ENCODE measurements around the gene TRAM2.

TRAM2 gene

DNA sequence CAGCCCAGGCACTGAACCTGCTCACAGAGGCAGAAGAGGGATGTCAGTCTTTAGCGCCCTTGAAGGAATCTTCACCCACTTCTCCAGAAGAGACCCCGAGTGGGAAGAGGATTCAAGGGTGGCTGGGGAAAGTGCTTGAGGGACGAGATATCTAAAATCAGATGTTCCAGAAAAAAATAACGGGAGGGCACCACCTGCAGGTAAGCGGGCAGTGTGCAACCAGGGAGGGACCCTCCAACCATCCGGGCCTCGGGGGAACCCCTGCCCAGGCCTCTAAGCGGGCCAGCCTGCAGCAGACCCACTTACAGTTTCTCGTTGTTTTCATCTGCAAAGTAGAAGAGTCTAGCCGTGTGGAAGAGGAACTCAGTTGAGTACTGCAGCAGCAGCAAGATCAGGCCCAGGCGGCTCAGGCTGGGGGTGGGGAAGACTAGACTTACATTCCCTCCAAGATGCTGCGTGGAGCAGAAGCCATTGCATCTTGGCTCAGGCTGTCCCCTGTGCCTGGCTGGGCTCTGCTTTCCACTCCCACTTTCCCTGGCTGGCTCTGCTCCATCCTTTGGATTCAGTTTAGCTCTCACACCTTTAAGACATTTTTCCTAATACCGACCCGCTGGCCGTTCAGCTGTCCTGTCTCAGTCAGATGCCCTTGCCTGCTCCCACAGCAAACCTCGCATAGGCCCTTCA is 71.0 kb downstream of the TRAM2 start:
- DNase-seq = no peak

DNA sequence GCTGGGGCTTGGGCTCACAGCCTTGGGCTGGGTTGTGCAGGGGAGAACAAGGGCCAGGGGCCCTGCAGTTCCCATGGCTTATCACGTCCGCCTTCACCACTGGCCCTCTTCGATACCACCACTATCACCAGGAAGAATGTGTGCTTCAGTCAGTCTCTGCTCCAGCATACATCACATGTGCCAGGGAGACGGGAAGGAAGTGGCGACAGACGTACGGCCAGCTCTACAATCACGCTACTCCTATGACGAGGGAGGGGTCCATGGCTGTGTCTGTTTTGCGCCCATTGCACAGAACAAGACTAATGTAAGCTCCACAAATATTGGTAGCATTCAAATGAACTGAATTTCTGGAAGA is 72.1 kb downstream of the TRAM2 start:
- no peak for DNase-seq

DNA sequence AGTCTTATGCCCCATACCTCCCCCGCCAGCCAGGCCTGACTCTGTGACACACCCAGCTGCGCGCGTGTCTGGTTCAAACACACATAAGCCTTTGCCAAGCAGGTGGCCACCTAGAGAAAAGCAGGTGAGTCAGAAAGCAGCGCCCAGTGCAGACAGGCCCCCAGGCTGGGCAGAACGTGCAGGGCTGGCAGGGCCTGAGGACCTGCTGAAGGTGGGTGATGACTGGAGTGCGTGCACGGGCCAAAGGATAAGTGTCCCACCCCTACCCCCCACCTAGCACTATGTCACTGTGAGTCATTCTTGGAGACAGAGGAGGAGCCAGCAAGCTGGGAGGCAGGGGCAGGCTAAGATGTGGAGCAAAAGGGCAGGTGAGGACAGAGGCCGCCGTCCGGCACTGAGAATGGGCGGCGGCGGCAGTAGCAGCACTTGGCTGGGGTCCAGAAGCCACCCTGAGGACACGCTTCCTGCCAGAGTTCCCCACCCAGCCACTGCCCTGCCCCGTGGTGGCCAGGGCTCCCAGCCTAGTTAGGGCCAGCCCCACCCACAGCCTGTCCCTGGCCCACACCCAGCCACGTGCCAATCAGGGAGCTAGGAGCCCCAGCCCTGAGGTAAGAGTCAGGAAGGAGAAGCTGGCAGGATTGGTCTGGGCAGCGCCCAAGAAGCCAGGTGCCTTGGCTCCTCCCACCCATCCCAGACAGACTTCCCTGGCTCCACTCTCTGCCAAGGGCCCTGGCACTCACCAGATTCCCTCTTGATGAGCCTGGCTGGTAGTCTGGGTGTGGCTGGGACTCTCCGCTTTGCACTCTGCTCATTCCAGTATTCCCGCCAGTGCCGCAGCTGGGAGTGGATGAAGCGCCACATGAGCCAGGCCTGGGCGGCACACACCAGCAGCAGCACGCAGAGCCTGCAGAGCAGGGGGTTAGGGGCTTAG is 72.7 kb downstream of the TRAM2 start:
- no peak for DNase-seq

DNA sequence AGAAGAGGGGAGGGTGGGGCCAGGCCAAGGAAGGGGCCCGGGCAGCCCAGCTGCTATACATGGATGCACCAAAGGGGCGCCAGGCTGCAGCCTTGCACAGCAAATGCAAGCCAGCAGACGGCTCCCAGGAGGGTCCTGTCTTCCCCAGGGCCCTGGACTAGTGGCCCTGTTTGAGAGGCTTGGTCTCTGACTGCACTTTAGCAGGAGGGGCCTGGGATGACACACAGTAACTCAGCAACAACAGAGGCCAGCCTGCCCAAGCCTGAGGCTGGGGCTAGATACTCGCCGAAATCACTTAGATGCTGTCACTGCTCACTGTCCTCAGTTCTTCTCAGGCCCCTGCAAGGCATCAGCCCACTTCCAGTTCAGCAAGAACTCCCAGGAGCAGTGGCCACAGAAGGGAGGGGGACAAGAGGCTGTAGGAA is 73.5 kb downstream of the TRAM2 start:
- DNase-seq = no peak

DNA sequence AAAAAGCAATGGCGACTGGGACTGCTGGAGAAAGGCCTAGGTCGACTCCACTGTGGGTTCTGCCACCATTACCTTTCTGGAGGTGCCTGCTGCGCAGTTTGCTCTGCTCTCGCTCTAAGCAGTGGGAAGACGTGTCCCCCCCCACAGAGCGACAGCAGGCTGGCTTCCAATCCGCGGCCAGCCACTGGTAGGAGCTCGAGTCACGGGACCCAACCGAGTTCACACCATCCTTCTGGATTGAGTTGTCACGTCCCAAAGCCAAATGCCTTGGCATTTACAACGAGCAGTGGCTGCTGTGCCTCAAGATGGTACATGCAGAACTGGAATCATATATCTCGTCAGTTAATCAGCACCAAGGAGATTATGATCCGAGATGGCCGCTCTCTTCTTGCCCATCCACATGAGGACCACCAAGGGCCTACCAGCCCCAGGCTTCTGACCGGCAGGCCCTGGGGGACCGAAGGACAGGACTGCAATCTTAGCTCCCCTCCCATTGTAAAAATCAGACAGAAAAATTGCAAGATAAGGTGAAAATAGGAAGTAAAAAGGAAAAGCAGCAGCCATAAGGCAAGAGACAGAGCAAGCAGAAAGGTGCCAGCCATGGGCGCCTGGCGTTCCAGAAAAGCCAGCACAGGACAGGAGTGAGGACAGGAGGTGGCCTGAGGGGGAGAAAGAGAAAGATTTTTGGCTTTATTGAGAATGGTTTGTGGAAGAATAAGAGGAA is 74.4 kb downstream of the TRAM2 start:
- DNase-seq = no peak

DNA sequence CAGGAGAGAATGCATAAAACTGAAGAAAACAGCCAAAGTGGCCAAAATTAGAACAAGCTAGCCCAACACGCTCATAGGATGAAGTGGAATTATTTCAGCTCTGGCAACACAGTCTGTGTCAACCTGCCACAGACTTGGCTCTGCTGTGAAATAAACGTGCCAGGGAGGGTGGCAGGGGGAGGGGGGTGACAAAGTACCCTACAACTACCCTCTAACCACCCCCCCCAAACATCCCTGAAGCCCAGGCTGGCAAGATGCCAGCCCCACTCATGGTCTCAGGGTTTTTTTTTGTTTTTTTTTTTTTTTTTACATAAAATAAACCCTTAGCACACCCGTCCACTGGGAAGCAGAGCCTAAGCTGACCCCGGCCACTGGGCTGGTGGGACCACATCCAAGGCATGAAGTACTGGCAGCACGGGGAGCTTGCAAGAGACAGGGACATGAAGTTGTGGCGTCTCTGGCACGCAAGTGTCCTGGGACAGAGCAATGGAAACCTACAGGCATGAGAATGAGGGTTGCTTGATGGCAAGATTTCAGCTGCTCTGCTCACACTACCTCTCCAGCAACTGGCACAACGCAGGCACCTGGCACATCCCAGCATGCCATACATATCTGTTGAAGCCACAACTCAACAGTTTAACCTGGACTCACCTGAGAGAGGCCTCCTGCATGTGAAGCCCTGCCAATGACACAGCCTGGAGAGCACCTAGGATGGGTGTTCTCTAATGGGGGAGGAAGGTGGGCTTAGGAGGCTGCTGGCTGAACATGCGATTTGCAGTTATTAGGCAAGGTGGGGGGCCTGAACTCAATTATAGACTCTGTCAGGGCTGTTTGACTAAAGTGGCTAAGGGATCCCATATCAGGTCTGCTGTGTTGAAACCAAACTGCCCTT is 76.4 kb downstream of the TRAM2 start:
- no peak for DNase-seq

DNA sequence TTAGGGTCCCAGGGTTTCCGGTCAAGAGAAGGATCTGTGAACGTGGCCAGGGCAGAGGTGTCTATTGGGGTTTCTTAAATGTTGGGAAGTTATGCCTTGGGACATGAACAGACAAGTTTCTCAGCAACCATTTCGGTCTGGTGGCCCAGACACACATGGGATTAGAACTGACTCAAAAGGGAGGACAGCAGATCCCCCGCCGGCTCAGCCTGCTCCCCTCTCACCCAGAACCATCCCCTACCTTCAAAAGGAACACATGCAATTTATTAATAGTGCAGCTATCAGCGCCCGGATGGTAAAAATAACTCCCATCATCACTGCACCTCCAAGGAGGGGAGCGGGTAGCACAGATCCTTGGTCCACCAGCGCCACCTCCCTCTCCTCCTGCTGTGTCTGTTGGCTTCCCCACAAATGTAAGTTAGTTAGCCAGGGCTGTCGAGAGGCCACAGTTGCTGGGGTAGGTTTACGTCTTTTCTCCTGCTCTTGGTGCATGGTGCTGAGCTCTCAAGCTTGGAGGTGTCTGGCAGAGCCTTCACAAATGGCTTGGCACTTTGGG is 77.1 kb downstream of the TRAM2 start:
- DNase-seq = no peak

DNA sequence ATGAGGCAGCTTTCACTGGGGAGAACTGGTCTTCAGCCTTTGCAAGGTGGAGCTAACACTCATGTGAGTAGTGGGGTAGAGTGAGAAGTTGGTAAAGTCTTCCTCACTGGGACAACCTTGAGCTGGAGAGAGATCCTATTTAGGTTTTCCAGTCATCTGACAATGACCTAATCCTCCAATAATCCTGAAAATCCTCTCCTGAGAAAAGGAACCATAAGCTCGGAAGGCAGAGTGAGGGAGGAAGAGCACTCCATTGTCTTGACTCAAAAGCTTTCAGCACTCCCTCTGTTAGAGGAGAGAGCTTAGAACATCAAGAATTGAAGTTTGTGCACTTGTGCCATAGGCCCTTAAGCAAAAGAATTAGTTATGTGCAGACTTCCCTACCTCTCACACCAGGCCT is 77.8 kb downstream of the TRAM2 start:
- no peak for DNase-seq

DNA sequence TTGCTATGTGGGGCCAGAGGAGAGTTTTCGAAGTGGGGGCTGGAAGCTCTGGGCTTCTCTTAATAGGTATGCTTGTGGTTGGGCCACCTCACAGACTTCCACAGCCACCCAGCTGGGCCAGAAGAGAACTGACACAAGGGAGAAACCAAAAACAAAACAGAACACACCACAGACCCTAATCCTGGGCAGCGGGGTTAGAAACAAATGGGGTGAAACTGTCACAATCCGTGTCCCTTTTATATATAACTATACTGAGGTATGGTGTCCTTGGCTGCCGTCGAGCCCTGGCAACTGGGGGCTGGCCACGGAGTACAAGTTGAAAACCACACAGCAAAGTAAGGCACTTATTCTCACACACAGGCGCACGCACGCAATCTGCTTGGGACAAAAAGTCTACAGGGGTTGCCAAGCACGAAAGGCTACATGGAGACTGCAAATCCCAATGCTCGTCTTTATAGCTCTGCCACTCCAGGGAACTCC is 78.3 kb downstream of the TRAM2 start:
- DNase-seq = no peak

DNA sequence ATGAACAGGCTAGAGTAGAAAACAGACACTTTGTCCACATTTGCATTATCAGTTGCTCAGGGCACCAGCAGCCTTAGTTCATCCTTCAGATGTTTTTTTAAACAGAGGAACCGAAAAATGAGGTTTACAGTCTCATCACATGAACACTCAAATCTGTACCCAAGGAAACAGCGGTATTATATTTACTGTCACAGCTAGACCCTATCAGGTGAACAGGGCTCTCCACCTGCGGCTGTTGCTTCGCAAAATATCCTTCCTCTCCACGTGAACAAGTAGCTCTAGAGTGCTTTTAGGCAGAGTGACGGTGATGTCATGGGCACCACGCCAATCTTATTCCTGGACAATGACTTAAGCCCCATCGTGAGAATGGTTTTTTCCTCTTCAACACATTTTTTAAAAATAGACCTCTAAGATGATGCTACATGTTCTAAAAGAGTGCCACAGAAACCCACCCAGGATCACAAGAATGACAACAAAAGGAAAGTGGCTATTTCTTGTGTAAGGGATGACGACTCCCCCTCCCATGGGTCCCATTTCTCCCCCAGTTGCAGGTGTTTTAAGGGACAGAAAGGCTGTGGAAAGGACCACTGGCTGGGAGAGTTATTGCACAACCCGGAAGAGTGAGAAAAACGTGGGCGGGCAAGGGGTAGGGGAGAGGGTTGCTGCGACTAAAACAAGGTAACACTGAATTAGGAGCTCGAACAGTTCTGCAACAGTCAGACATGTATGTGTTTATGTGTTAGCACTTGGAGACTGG is 79.0 kb downstream of the TRAM2 start:
- no peak for DNase-seq

DNA sequence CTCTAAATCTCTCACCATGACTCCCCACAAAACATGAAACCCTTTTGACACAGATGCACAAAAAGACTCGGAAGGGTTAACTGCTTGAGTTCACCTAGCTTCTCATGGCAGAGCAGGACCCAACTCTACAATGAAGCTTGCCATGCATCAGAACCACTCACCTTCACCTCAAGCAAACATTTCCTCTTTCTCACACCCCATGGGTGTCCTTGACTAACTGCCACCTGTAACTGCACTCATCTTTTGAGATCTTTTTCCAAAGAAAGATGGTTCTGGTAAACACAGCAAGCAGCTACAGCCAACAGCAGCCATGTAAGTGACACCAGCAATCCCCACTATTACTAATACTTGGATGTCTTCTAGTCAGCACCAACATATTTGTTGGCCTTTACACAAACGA is 80.2 kb downstream of the TRAM2 start:
- no peak for DNase-seq

DNA sequence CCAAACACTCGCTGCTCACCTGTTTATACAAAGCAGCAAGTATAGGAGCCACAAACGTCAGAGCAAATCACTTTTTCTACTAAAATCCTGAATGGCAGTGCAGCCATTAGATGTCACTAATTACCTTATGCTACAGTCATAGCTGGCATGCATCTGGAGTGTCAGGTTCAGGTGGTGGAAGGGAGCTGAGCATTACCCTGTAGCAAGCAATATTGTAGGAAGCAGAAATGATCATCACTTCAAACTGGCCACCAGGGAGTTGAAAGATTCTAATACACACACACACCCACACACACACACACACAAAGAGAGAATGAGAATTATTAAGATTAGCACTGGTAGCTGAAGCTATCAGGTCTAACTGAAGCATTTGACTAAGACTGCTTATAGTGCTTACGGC is 80.9 kb downstream of the TRAM2 start:
- DNase-seq = no peak

DNA sequence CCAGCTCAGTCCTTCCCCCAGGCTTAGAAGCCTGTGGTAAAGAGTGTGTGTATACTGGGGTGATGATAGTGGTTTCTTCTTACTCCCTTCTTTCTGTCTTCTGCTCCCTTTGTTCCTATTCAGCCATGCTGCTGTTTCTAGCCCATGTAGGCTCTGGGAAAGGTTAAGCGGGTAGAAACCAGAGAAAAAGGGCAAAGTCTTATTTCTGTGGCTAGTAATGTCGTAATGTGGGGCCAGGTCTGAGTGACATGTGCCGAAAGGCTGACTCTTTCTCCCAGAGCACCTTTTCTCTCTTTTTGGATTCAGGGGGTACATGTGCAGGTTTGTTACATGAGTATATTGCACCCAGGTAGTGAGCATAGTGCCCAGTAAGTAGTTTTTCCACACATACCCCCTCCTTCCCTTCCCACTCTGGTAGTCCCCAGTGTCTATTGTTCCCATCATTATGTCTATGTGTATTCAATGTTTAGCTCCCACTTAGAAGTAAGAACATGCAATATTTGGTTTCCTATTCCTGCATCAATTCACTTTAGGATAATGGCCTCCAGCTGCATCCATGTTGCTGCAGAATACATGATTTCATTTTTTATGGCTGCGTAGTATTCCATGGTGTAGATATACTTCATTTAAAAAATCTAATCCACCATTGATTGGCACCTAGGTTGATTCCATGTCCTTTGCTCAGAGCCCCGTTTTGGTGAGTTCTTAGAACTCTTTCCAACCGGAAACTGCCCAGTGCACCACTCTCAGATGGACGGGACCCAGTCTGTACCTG is 82.4 kb downstream of the TRAM2 start:
- no peak for DNase-seq

DNA sequence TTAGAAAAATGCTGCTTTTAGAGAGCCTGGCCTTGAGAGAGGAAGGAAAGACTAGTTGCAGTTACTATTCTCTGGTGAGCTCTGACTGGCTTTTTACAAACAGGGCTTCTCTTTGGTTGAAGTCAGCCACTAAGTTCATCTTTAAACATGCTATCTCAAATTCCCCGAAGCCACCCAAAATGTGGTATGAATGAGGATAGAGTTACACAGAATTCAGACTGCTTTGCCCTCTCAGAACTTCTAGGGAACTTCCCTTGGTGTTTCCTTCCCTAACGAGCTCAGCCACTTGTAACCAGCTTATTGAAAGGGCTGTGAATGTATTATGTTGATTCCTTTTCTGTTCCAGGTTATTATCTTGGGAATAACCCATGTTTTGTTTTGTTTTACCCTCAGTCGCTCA is 83.2 kb downstream of the TRAM2 start:
- DNase-seq = no peak

DNA sequence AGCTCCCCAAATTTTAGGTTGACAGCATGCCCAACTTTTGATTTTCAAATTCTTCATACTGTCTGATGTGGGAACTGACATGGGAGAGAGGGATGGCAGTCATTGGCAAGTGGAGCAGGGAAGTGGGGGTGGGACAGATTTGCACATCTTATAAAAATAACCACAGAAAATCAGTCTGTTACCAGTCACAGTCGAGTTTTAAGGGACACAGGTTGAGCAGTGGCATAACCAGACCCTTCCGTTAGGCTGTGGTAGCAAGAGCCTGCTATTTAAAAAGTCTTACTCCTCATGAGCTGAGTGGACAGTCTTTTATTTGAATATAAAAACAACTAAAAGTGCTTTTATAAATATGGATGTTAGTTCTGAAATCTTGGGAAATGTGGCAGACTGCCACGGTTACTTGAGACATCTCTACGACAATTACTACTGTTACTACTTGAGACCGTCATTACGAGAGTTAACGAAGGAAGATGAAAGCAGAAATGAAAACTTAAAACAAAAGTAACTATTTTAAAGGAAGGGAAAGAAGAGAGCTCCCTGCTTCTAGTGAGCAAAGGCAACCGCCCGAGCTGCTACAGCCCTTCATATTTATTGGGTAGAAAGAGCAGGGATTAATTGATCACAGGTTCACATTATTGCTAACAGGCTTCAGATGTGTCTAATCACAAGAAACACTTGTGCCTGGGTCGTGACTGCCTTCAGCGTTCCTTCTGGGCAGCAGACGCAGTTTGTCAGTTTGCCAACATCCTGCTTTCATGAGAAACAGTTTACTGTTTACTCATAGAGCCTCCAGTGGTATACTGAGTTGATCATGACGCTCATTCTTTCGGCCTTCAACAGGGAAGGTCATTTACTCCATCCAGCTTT is 85.4 kb downstream of the TRAM2 start:
- DNase-seq = no peak

DNA sequence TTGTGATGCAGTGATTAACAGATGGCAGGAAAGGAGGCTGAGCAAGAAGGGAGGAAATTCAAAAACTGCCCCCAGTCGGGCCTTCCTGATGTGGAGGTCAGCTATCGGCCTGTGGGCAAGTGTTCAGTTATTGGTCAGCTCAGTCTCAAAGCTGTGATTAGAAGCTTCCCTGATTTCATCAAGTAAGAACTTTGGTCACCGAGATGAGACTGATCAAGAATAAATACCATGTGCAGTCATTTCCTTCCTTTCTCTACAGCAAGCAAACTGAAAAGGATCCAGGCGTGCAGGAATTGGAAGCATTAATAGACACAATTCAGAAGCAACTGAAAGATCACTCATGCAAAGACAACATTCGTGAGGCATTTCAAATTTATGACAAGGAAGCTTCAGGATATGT is 87.0 kb downstream of the TRAM2 start:
- DNase-seq = no peak

DNA sequence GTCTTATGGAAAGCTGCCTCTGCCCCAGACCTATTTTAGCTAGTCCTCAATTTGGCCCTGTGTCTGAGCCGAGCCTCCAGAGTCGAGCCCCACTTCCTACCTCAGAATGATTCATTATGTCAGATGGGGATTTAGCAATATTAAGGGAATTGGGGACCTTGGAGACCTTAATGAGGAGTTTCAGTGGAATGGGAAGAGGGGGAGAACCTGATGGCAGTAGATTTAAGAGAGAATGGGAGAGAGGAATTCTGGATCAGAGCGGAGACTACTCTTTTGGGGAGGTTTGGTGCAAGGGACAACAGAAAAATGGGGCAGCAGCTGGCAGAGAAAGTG is 93.2 kb downstream of the TRAM2 start:
- DNase-seq = no peak

DNA sequence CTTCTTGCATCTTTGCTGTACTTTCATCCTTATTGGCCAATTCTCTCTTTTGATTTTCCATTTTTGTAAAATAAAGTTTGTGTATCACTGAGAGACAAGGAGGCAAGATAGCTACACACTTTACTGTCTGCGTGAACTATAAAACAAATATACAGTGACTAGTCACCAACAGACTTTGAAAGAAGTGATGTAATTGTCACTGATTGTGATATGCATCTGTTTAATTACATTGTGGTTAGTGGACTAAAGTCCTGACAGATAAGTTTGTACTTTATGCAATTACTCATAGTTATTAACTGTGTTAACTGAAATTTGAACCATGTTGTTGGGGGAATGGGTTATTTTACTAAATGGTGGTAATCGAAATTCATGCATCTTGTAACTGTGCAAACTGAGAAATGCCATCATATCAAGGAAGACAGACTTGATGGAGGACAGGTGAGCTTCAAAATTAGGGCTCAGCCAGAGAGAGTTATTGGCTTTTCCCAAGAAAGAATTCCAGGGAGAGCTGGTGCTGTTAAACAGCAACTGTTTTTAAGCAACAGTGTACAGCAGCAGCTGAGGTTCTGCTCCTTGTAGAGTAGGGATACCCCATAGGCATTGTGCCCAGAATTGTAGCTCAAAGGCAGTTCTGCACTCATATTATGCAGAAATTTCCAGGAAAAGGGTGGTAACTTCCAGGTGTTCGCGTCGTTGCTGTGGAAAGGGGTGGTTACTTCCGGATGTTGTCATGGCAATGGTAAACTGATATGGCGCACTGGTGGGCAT is 93.8 kb downstream of the TRAM2 start:
- DNase-seq = no peak

DNA sequence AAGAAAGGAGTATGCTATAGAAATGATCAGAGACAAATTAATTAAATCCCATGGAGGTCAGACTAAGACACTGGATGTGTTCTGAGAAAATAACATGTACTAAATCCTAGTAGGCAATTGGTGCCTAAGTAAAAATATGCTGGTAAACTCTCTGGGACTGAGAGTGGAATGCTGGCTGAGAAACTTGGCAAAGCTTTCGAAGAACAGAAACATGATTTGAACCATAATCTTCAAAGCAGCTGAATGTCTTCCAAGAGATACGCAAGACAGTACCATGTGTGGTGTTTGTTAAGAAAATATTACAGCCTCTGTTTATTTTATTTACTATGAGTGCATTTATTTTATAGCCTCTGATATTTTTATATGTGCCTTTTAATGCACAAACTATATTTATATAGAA is 101.6 kb downstream of the TRAM2 start:
- no peak for DNase-seq
